ENCODE data around the gene ZNF8. TPM values are rescaled to one million over a fixed set of nuclear protein-coding genes. Genes with fewer than 3 reads are reported as not detected.
"Not testable (repeated sequence)": the region's sequence is repeated elsewhere in the genome, so short reads cannot be mapped to it uniquely, and the experiment has no call there.

ZNF8 gene
- total RNA-seq, 1 donor from 2014 or later, result 4.2 TPM

- no peak for ATAC-seq
- DNase-seq (ENCODE audit: missing footprints), result no peak
- intact Hi-C loops (cut with DNase I), result no loop called here
Measured at GRCh38 chr19:58279925-58280316, 1.2 kb downstream of the ZNF8 start.

GRCh38 chr19:58284199-58284598 lies 5.4 kb downstream of the ZNF8 start:
- ATAC-seq, result no peak
- intact Hi-C loops (cut with DNase I), result no loop called here
- no peak for DNase-seq (ENCODE audit: missing footprints)

GRCh38 chr19:58291943-58292342 lies 13.2 kb downstream of the ZNF8 start:
- intact Hi-C loops (cut with DNase I), result no loop called here

GRCh38 chr19:58294743-58295374 lies 16.1 kb downstream of the ZNF8 start:
- ATAC-seq, result no peak
- DNase-seq (ENCODE audit: missing footprints), result no peak
- intact Hi-C loops (cut with DNase I), result no loop called here

More at GRCh38 chr19:58291943-58292342, 13.2 kb downstream of the ZNF8 start:
- ATAC-seq, result no peak
- no peak for DNase-seq (ENCODE audit: missing footprints)

GRCh38 chr19:58296104-58296503 lies 17.3 kb downstream of the ZNF8 start:
- no peak for ATAC-seq
- intact Hi-C loops (cut with DNase I), result no loop called here
- DNase-seq (ENCODE audit: missing footprints), result no peak

- ATAC-seq, result no peak
- DNase-seq (ENCODE audit: missing footprints), result no peak
- intact Hi-C loops (cut with DNase I), result loop anchor here (10.0 kb wide), 1 partner anchor 76 kb away; the partner anchor contains the start of gene ZNF544
Measured at GRCh38 chr19:58300620-58301019, 21.9 kb downstream of the ZNF8 start.

GRCh38 chr19:58304255-58304654 lies 25.5 kb downstream of the ZNF8 start:
- no peak for ATAC-seq
- no peak for DNase-seq (ENCODE audit: missing footprints)
- intact Hi-C loops (cut with DNase I), result loop anchor here (10.0 kb wide), 1 partner anchor 79 kb away; the partner anchor contains the start of gene ZNF544

- intact Hi-C loops (cut with DNase I), result loop anchor here (10.0 kb wide), 1 partner anchor 80 kb away; the partner anchor contains the start of gene ZNF544
- DNase-seq (ENCODE audit: missing footprints), result no peak
- peak; percentile 4 for ATAC-seq
Measured at GRCh38 chr19:58304748-58305064, 26.0 kb downstream of the ZNF8 start.

GRCh38 chr19:58305065-58305931 lies 26.5 kb downstream of the ZNF8 start, which contains the start of gene ERVK3-1:
TSS of gene ERVK3-1 (plus strand) at chr19:58305377. CDS start at chr19:58312169, 6,792 bp downstream.
- DNase-seq (ENCODE audit: missing footprints) (peak; percentile 99), ATAC-seq (peak; percentile 100)
- intact Hi-C loops (cut with DNase I), result loop anchor here (10.0 kb wide), 1 partner anchor 80 kb away; the partner anchor contains the start of gene ZNF544

GRCh38 chr19:58305932-58306323 lies 27.2 kb downstream of the ZNF8 start:
- intact Hi-C loops (cut with DNase I), result loop anchor here (10.0 kb wide), 1 partner anchor 81 kb away; the partner anchor contains the start of gene ZNF544

GRCh38 chr19:58307736-58308135 lies 29.0 kb downstream of the ZNF8 start:
- ATAC-seq (no peak), DNase-seq (ENCODE audit: missing footprints) (no peak)
- intact Hi-C loops (cut with DNase I), result loop anchor here (10.0 kb wide), 1 partner anchor 83 kb away; the partner anchor contains the start of gene ZNF544

More at GRCh38 chr19:58305932-58306323, 27.2 kb downstream of the ZNF8 start:
- ATAC-seq (no peak), DNase-seq (ENCODE audit: missing footprints) (no peak)

- intact Hi-C loops (cut with DNase I); DNase-seq (ENCODE audit: missing footprints): not testable (repeated sequence)
- ATAC-seq, result peak; percentile 36
Measured at GRCh38 chr19:58310685-58311084, 31.9 kb downstream of the ZNF8 start.

- intact Hi-C loops (cut with DNase I), result no loop called here
- ATAC-seq, result no peak
Measured at GRCh38 chr19:58311345-58311865, 32.6 kb downstream of the ZNF8 start.

GRCh38 chr19:58315580-58315979 lies 36.8 kb downstream of the ZNF8 start:
- DNase-seq (ENCODE audit: missing footprints), result no peak
- intact Hi-C loops (cut with DNase I), result no loop called here
- ATAC-seq, result no peak

More at GRCh38 chr19:58311345-58311865, 32.6 kb downstream of the ZNF8 start:
- no peak for DNase-seq (ENCODE audit: missing footprints)

GRCh38 chr19:58317476-58318072 lies 38.8 kb downstream of the ZNF8 start:
- DNase-seq (ENCODE audit: missing footprints) (no peak), ATAC-seq (no peak)
- intact Hi-C loops (cut with DNase I), result no loop called here

GRCh38 chr19:58318297-58318696 lies 39.5 kb downstream of the ZNF8 start:
- no peak for DNase-seq (ENCODE audit: missing footprints)
- intact Hi-C loops (cut with DNase I), result no loop called here
- ATAC-seq, result no peak

- DNase-seq (ENCODE audit: missing footprints) (no peak), ATAC-seq (no peak)
- intact Hi-C loops (cut with DNase I), result no loop called here
Measured at GRCh38 chr19:58319241-58319640, 40.5 kb downstream of the ZNF8 start.

GRCh38 chr19:58325311-58326022 lies 46.7 kb downstream of the ZNF8 start:
- DNase-seq (ENCODE audit: missing footprints) (no peak), ATAC-seq (no peak)
- intact Hi-C loops (cut with DNase I), result loop anchor here (2.0 kb wide), 1 partner anchor 55 kb away; the partner anchor contains the start of gene ZNF837
